Endothelial cell of umbilical vein (primary cell): Measurements from ENCODE around the gene TRPM1. TPM values are rescaled to one million over a fixed set of nuclear protein-coding genes. Genes with fewer than 3 reads are reported as not detected.

Source experiments
- BruUV-seq: library from RNA; stranded (reverse); fragments of 400-500 nt; replicated peaks from 2 replicates; lab custom pipeline; 2021; lab: Mats Ljungman, UMichigan
- CTCF ChIA-PET: fragments of 300-600, 350-600 bp; sonication (Branson Sonifier 250); formaldehyde crosslinking; loops from one replicate; lab custom pipeline; 2021; ENCODE audit warnings: antibody characterized with exemption, inconsistent platforms; lab: Charles Lee
- POLR2A ChIA-PET: fragments of 300-600, 350-600 bp; sonication (Branson Sonifier 250); formaldehyde crosslinking; loops from one replicate; lab custom pipeline; 2021; ENCODE audit warnings: antibody characterized with exemption, inconsistent platforms; lab: Charles Lee
- DNase-seq: peaks from one replicate; pipeline ENCODE4 v3.0.0-alpha.2; 2011; ENCODE audit warnings: low read depth, low spot score
- FAIRE-seq: peaks from 2 replicates; lab custom pipeline; 2011; peaks lifted over from hg19 to GRCh38; lab: Jason Lieb, UNC
- H2AFZ ChIP-seq: 2 replicates; pipeline ENCODE4 v1.6.0; 2012; ENCODE audit warnings: low read depth, low read length, control low read depth, inconsistent platforms
- H3K27ac ChIP-seq: 2 replicates; pipeline ENCODE4 v1.5.1; 2011; ENCODE audit warnings: low read depth, mild to moderate bottlenecking, control low read depth, low read length, moderate library complexity; ENCODE audit not compliant: insufficient read depth
- H3K27me3 ChIP-seq, 2 experiments: 2 replicates each; pipeline versions ENCODE4 v1.6.0 to v1.6.1; 2011; ENCODE audit warnings: low read length in 2 of 2, mixed read lengths in 1 of 2; ENCODE audit not compliant: control insufficient read depth in 2 of 2, insufficient read depth in 2 of 2
- H3K36me3 ChIP-seq, 2 experiments: 2 replicates in 1 of 2; 3 replicates in 1 of 2; pipeline ENCODE4 v1.5.1; 2011; ENCODE audit warnings: low read length in 2 of 2, mild to moderate bottlenecking in 1 of 2, moderate library complexity in 1 of 2; ENCODE audit not compliant: control insufficient read depth in 2 of 2, insufficient read depth in 2 of 2; ENCODE audit errors: extremely low read depth in 1 of 2
- H3K4me1 ChIP-seq: 3 replicates; pipeline ENCODE4 v1.5.1; 2011; ENCODE audit warnings: mild to moderate bottlenecking, low read length; ENCODE audit not compliant: control insufficient read depth, insufficient read depth; ENCODE audit errors: extremely low read depth
- H3K4me2 ChIP-seq: 2 replicates; pipeline ENCODE4 v1.6.1; 2011; ENCODE audit warnings: low read length, control low read depth, mixed read lengths; ENCODE audit not compliant: insufficient read depth
- H3K4me3 ChIP-seq, 3 experiments: fragments of 200-600 bp in 1 of 3; sonication (generic), shearing (Covaris generic) in 1 of 3; replicated peaks in 1 of 3; 2 replicates each; pipeline ENCODE4 v1.5.1; 2011 to 2016; ENCODE audit warnings: control low read depth in 3 of 3, low read length in 3 of 3, mild to moderate bottlenecking in 2 of 3, inconsistent platforms in 1 of 3, low read depth in 1 of 3, moderate library complexity in 1 of 3; ENCODE audit not compliant: insufficient read depth in 1 of 3
- H3K79me2 ChIP-seq: 2 replicates; pipeline ENCODE4 v1.6.0; 2012; ENCODE audit warnings: low read length, inconsistent platforms; ENCODE audit not compliant: control insufficient read depth, insufficient read depth
- H3K9ac ChIP-seq: replicated peaks from 2 replicates; pipeline ENCODE3; 2011; ENCODE audit warnings: low read length, control low read depth; ENCODE audit not compliant: insufficient read depth; ENCODE audit errors: extremely low read depth
- H3K9me1 ChIP-seq: replicated peaks from 3 replicates; pipeline ENCODE4 v1.6.0; 2011; ENCODE audit warnings: mild to moderate bottlenecking, low read length; ENCODE audit not compliant: control insufficient read depth, insufficient read depth; ENCODE audit errors: extremely low read depth
- H3K9me3 ChIP-seq: replicated peaks from 2 replicates; pipeline ENCODE4 v1.5.1; 2012; ENCODE audit warnings: low read length, inconsistent platforms; ENCODE audit not compliant: control insufficient read depth, insufficient read depth
- H4K20me1 ChIP-seq: replicated peaks from 2 replicates; pipeline ENCODE3; 2011; ENCODE audit warnings: mild to moderate bottlenecking, low read length; ENCODE audit not compliant: control insufficient read depth, insufficient read depth; ENCODE audit errors: extremely low read depth
- GATA2 ChIP-seq: IDR thresholded peaks from 2 replicates; pipeline ENCODE4 v1.7.0; 2011; ENCODE audit warnings: low read depth, mild to moderate bottlenecking, moderate library complexity, mixed read lengths, low read length; ENCODE audit not compliant: insufficient read length, insufficient read depth
- JUN ChIP-seq: IDR thresholded peaks from 2 replicates; pipeline ENCODE4 v1.6.1; 2011; ENCODE audit warnings: borderline replicate concordance, low read depth; ENCODE audit not compliant: insufficient read length, insufficient read depth
- MYC ChIP-seq: IDR thresholded peaks from one replicate; pipeline ENCODE4 v1.6.1; 2011; ENCODE audit warnings: mild to moderate bottlenecking, low read depth, low read length
- POLR2A ChIP-seq: IDR thresholded peaks from 2 replicates; pipeline ENCODE4 v1.6.1; 2012; ENCODE audit warnings: low read depth, mild to moderate bottlenecking, control low read depth, low read length
- POLR2AphosphoS5 ChIP-seq: IDR thresholded peaks from 2 replicates; pipeline ENCODE4 v1.6.1; 2012; ENCODE audit warnings: low read depth, mild to moderate bottlenecking, control low read depth, low read length, moderate library complexity; ENCODE audit not compliant: insufficient read depth
- dilution Hi-C: fragments of 300-500 bp; cut with MboI; formaldehyde crosslinking; loops from one replicate; pipeline ENCODE4 v1.15.0; 2019; ENCODE audit warnings: low sequenced_read_pairs; ENCODE audit not compliant: extremely low pct_ligation_motif_present
- intact Hi-C: fragments of 100-400 bp; cut with micrococcal nuclease; formaldehyde crosslinking; loops from one replicate; pipeline ENCODE4 v1.10.0; 2022
- polyA plus RNA-seq, 4 experiments: library from polyadenylated mRNA; depleted of rRNA in 3 of 4; stranded (reverse) in 3 of 4; unstranded in 1 of 4; fragments of >200 nt; gene quantifications; 2 replicates each; pipeline versions ENCODE4 v1.2.1 to v1.2.3, GENCODE V29; 2011 to 2012; ENCODE audit warnings: missing spikeins in 1 of 4
- total RNA-seq: library from RNA; stranded (reverse); gene quantifications from 2 replicates; pipeline ENCODE4 v1.2.3, GENCODE V29; 2021
- TF ChIP-seq, protein P1 (sequence below), 2 donors: IDR thresholded peaks; 1 replicate in 1 of 2; 2 replicates in 1 of 2; pipeline ENCODE4 v1.5.1; 2011; ENCODE audit warnings: low read length in 2 of 2, mild to moderate bottlenecking in 2 of 2, moderate library complexity in 2 of 2, control low read depth in 1 of 2, inconsistent platforms in 1 of 2, low read depth in 1 of 2; ENCODE audit not compliant: insufficient read depth in 1 of 2; ENCODE audit errors: extremely low read depth in 1 of 2

TRPM1 gene
- total and polyA plus RNA-seq, 2 donors (not counting 3 experiments of a cell fraction or from before 2014, with no cell fraction given), result 0.19 TPM; not detected in 1

DNA sequence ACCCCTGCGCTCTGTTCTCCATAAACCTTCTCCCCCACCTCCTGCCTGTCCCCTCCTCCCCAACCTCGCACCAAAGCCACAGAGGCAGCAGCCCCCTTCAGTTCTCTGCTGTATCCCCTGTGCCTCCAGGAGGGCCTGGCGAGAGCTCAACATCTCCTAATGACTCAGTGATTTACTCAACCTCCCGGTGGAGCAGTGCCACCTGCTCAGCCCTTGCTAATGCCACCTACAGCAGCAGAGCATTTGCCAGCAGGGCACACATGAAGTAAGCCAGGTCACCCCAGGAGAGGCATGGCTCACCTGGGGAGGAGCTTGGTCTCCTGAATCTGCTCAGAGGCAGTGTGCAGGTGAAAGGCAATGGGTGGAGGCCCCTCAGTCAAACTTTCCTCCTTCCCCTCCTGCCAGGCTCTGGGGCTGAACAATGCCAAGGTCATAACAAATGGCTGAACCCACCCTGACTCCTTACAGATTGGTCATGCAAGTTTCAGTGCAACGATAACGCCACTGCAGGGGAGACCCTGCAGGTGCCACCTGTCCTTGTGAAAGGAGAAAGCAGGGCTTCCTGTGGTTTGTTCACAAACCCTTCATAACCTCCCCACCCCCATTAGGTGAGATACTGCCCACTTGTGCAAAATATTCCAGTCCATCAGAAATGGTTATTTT, 19.8 kb downstream of the TRPM1 start:
- BruUV-seq, result no TSS peak
- Histone ChIP-seq H3K4me2 (no peak overlapping the region), H3K36me3 (no peaks in the 10 kb centered on the region), H2AFZ (no peak overlapping the region), H3K4me1 (no peaks in the 10 kb centered on the region), H3K79me2 (no peaks in the 10 kb centered on the region), H4K20me1 (no peaks in the 10 kb centered on the region), H3K27ac (no peak overlapping the region), H3K4me3 (no peak overlapping the region), H3K9me1 (no peaks in the 10 kb centered on the region), H3K9ac (no peak overlapping the region), H3K9me3 (no peaks in the 10 kb centered on the region), H3K27me3 (peaks cover 0 to 9% of the 10 kb centered on the region in 2 experiments)
- no peak for DNase-seq
- intact Hi-C loops (loop anchor here (2.0 to 5.0 kb wide), 2 partner anchors 59 to 91 kb away; partner anchors contain the start of gene MTMR10), dilution Hi-C loops (no loop called here)
- no peak for TF ChIP-seq POLR2A
- no peak for TF ChIP-seq POLR2AphosphoS5
- no peak for TF ChIP-seq GATA2
- no peak for TF ChIP-seq MYC
- TF ChIP-seq JUN, result no peak
- TF ChIP-seq, protein P1, sequence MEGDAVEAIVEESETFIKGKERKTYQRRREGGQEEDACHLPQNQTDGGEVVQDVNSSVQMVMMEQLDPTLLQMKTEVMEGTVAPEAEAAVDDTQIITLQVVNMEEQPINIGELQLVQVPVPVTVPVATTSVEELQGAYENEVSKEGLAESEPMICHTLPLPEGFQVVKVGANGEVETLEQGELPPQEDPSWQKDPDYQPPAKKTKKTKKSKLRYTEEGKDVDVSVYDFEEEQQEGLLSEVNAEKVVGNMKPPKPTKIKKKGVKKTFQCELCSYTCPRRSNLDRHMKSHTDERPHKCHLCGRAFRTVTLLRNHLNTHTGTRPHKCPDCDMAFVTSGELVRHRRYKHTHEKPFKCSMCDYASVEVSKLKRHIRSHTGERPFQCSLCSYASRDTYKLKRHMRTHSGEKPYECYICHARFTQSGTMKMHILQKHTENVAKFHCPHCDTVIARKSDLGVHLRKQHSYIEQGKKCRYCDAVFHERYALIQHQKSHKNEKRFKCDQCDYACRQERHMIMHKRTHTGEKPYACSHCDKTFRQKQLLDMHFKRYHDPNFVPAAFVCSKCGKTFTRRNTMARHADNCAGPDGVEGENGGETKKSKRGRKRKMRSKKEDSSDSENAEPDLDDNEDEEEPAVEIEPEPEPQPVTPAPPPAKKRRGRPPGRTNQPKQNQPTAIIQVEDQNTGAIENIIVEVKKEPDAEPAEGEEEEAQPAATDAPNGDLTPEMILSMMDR (IDR thresholded peaks at IDR 0.05; ENCODE audit: extremely low read depth in 1 of 2, insufficient read depth in 1 of 2, low read depth in 1 of 2, low read length in 2 of 2), result no peak
- ChIA-PET CTCF (interaction anchor here (0.9 to 1.0 kb wide), 2 partner anchors 17 to 47 kb away, joined by 3 read pairs; no protein-coding TSS in a partner anchor), POLR2A (no interaction called here)
- FAIRE-seq, result no peak
